ENCODE data around the gene C3. TPM values are rescaled to one million over a fixed set of nuclear protein-coding genes. Genes with fewer than 3 reads are reported as not detected.
"Not testable (repeated sequence)": the region's sequence is repeated elsewhere in the genome, so short reads cannot be mapped to it uniquely, and the experiment has no call there.

C3 gene
- total RNA-seq, 1 experiment from 2014 or later, result 4.0 TPM

- DNase-seq (ENCODE audit: low read depth), result no peak
These were observed 55.5 kb downstream of the C3 start for GRCh38 chr19:6664916-6665315.

GRCh38 chr19:6663236-6664201 lies 56.9 kb downstream of the C3 start:
- DNase-seq (ENCODE audit: low read depth), result peak; percentile 32

GRCh38 chr19:6662702-6663101 lies 57.7 kb downstream of the C3 start:
- no peak for DNase-seq (ENCODE audit: low read depth)

GRCh38 chr19:6661509-6662244 lies 58.8 kb downstream of the C3 start:
- peak; percentile 30 for DNase-seq (ENCODE audit: low read depth)

GRCh38 chr19:6660930-6661329 lies 59.5 kb downstream of the C3 start:
- DNase-seq (ENCODE audit: low read depth), result no peak

GRCh38 chr19:6656390-6656789 lies 64.1 kb downstream of the C3 start:
- DNase-seq (ENCODE audit: low read depth), result not testable (repeated sequence)

- DNase-seq (ENCODE audit: low read depth), result no peak
These were observed 65.8 kb downstream of the C3 start for GRCh38 chr19:6654347-6655310.

GRCh38 chr19:6652805-6653094 lies 67.7 kb downstream of the C3 start:
- DNase-seq (ENCODE audit: low read depth), result no peak

- DNase-seq (ENCODE audit: low read depth), result no peak
These were observed 68.3 kb downstream of the C3 start for GRCh38 chr19:6651965-6652804.

GRCh38 chr19:6649185-6649584 lies 71.3 kb downstream of the C3 start:
- no peak for DNase-seq (ENCODE audit: low read depth)

- DNase-seq (ENCODE audit: low read depth), result no peak
These were observed 72.2 kb downstream of the C3 start for GRCh38 chr19:6648141-6648715.

- DNase-seq (ENCODE audit: low read depth), result no peak
These were observed 75.7 kb downstream of the C3 start for GRCh38 chr19:6644796-6645195.

- not testable (repeated sequence) for DNase-seq (ENCODE audit: low read depth)
These were observed 80.1 kb downstream of the C3 start for GRCh38 chr19:6640333-6640732.

- DNase-seq (ENCODE audit: low read depth), result peak; percentile 47
These were observed 81.0 kb downstream of the C3 start for GRCh38 chr19:6639439-6639838.

- not testable (repeated sequence) for DNase-seq (ENCODE audit: low read depth)
These were observed 87.0 kb downstream of the C3 start for GRCh38 chr19:6633456-6633813.

GRCh38 chr19:6632747-6633455 lies 87.5 kb downstream of the C3 start:
- peak; percentile 77 for DNase-seq (ENCODE audit: low read depth)

- peak; percentile 76 for DNase-seq (ENCODE audit: low read depth)
These were observed 88.3 kb downstream of the C3 start for GRCh38 chr19:6632002-6632621.
